ENCODE measurements around the gene NUP210. TPM values are rescaled to one million over a fixed set of nuclear protein-coding genes. Genes with fewer than 3 reads are reported as not detected.

NUP210 gene
- total RNA-seq, 1 experiment from 2014 or later = 64.0 TPM

DNA sequence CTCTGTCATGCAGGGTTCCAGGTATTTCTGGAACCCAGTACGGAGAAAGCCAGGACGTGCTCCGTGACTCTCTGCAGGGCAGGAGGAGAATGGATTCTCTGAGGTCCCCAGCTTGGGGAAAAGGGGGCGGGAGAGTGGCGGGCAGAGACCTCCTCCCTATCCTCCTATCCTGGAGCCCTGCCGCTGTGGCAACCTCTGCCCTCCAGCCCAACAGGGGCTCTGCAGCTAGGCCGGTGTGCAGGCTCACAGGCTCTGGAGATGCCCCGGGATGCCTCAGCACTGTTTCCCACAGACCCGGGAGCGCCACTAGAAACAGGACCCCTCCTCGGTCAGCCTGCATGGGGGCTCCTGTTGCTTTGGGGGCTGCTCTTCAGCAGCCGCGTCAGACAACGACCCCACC is 43.1 kb downstream of the NUP210 start:
- DNase-seq (no peak), ATAC-seq (no peak)
- CTCF ChIA-PET = no interaction called here
- H3K4me1 ChIP-seq (ENCODE audit: insufficient read depth, low read length) = 0 out of 2 replicates have a peak, but pooled peaks cover 3% of the 10 kb centered on the region
- no peaks in the 10 kb centered on the region for H3F3A ChIP-seq (ENCODE audit: low read length, unreplicated experiment)
- no peak overlapping the region for H3K27ac ChIP-seq (ENCODE audit: low read length)
- no peaks in the 10 kb centered on the region for H3K9me3 ChIP-seq (ENCODE audit: low read length)
- peaks cover 15% of the 10 kb centered on the region; the same call in 1 of the 2 replicates for H3K36me3 ChIP-seq (ENCODE audit: low read depth, low read length)
- no peak overlapping the region for H2AFZ ChIP-seq (ENCODE audit: low read length)
- H3K4me3 ChIP-seq (ENCODE audit: low read length) = no peak overlapping the region
- no peaks in the 10 kb centered on the region for H4K20me1 ChIP-seq (ENCODE audit: low read length)
- no TSS peak for BruUV-seq (replicated peaks)
- H3K27me3 ChIP-seq (ENCODE audit: low read length) = no peaks in the 10 kb centered on the region
- POLR2A ChIA-PET (ENCODE audit: unreplicated experiment) = no interaction called here
- no peaks in the 10 kb centered on the region for H3K79me2 ChIP-seq (ENCODE audit: low read length)
- no peak overlapping the region for H3K4me2 ChIP-seq (ENCODE audit: low read length)
- intact Hi-C loops (cut with micrococcal nuclease) = loop anchor here (5.0 kb wide), 1 partner anchor 75 kb away; no protein-coding TSS in a partner anchor
- no peaks in the 10 kb centered on the region for H3K9me2 ChIP-seq (replicated peaks; ENCODE audit: low read length)
- no peak overlapping the region for H3K9ac ChIP-seq (ENCODE audit: low read length)
- TF ChIP-seq, protein P1, sequence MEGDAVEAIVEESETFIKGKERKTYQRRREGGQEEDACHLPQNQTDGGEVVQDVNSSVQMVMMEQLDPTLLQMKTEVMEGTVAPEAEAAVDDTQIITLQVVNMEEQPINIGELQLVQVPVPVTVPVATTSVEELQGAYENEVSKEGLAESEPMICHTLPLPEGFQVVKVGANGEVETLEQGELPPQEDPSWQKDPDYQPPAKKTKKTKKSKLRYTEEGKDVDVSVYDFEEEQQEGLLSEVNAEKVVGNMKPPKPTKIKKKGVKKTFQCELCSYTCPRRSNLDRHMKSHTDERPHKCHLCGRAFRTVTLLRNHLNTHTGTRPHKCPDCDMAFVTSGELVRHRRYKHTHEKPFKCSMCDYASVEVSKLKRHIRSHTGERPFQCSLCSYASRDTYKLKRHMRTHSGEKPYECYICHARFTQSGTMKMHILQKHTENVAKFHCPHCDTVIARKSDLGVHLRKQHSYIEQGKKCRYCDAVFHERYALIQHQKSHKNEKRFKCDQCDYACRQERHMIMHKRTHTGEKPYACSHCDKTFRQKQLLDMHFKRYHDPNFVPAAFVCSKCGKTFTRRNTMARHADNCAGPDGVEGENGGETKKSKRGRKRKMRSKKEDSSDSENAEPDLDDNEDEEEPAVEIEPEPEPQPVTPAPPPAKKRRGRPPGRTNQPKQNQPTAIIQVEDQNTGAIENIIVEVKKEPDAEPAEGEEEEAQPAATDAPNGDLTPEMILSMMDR (conservative IDR thresholded peaks at IDR 0.05; ENCODE audit: low read depth, low read length) = no peak
- TF ChIP-seq EZH2 (IDR thresholded peaks at IDR 0.05; ENCODE audit: low read length, unreplicated experiment) (no peak), EZH2phosphoT487 (IDR thresholded peaks at IDR 0.05; ENCODE audit: borderline replicate concordance, low read length) (no peak)

DNA sequence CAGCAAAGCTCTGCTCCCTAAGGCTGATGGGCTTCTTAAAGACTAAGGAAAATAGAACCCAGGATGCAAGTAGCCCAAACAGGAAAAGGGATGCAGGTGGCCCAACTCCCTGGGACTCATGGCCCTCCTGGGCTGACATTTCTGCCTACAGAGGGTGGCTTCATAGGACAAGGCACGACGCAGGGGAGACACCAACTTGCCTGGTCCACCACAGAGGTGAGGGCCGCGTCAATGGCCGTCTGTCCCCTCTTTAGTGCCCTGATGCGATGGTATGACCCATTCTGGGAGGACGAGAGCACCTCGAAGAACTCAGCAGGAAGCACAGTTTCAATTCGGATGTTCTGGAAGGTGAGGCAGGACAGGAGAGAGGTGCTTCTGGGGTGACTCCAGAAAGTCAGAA is 44.0 kb downstream of the NUP210 start:
- Histone ChIP-seq H2AFZ (ENCODE audit: low read length) (no peak overlapping the region), H3K4me2 (ENCODE audit: low read length) (no peak overlapping the region), H3F3A (ENCODE audit: low read length, unreplicated experiment) (no peaks in the 10 kb centered on the region), H4K20me1 (ENCODE audit: low read length) (no peaks in the 10 kb centered on the region), H3K9me3 (ENCODE audit: low read length) (no peaks in the 10 kb centered on the region), H3K9me2 (replicated peaks; ENCODE audit: low read length) (no peaks in the 10 kb centered on the region), H3K9ac (ENCODE audit: low read length) (no peak overlapping the region), H3K4me3 (ENCODE audit: low read length) (no peak overlapping the region), H3K79me2 (ENCODE audit: low read length) (no peaks in the 10 kb centered on the region), H3K27me3 (ENCODE audit: low read length) (no peaks in the 10 kb centered on the region), H3K4me1 (ENCODE audit: insufficient read depth, low read length) (0 out of 2 replicates have a peak, but pooled peaks cover 3% of the 10 kb centered on the region), H3K36me3 (ENCODE audit: low read depth, low read length) (peaks cover 15% of the 10 kb centered on the region; the same call in 1 of the 2 replicates), H3K27ac (ENCODE audit: low read length) (no peak overlapping the region)
- ATAC-seq (no peak), DNase-seq (no peak)
- CTCF ChIA-PET = no interaction called here
- no TSS peak for BruUV-seq (replicated peaks)
- intact Hi-C loops (cut with micrococcal nuclease) = loop anchor here (5.0 kb wide), 1 partner anchor 76 kb away; no protein-coding TSS in a partner anchor
- POLR2A ChIA-PET (ENCODE audit: unreplicated experiment) = no interaction called here
- TF ChIP-seq, protein P1 (conservative IDR thresholded peaks at IDR 0.05; ENCODE audit: low read depth, low read length) = no peak
- no peak for TF ChIP-seq EZH2 (IDR thresholded peaks at IDR 0.05; ENCODE audit: low read length, unreplicated experiment)

DNA sequence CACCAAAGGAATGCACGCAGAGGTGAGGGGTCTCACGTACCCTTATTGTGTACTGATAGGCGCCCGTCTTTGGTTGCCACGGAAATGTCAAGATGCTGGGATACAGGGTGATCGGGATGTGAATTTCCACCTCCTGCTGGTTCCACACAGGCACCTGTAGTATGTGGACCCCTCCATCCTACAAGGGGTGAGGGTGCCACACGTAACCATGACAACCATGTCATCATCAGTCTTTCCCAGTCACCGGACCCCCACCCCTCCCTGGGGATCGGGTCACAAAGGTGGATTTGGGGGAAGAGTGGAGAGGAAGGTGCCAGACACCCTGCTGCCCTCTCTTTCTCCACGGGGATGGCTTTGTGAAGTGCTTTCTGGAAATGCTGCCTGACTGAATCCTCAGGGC is 44.7 kb downstream of the NUP210 start:
- H2AFZ ChIP-seq (ENCODE audit: low read length) = no peak overlapping the region

More for the DNA sequence above, 44.7 kb downstream of the NUP210 start:
- no peaks in the 10 kb centered on the region for H4K20me1 ChIP-seq (ENCODE audit: low read length)
- intact Hi-C loops (cut with micrococcal nuclease) = loop anchor here (5.0 kb wide), 1 partner anchor 77 kb away; no protein-coding TSS in a partner anchor
- H3K4me3 ChIP-seq (ENCODE audit: low read length) = no peak overlapping the region
- H3K9ac ChIP-seq (ENCODE audit: low read length) = no peak overlapping the region
- H3K27ac ChIP-seq (ENCODE audit: low read length) = no peak overlapping the region
- ATAC-seq = no peak
- no peak for TF ChIP-seq EZH2 (IDR thresholded peaks at IDR 0.05; ENCODE audit: low read length, unreplicated experiment)
- TF ChIP-seq EZH2phosphoT487 (IDR thresholded peaks at IDR 0.05; ENCODE audit: borderline replicate concordance, low read length) = no peak
- TF ChIP-seq, protein P1 (conservative IDR thresholded peaks at IDR 0.05; ENCODE audit: low read depth, low read length) = no peak
- H3K27me3 ChIP-seq (ENCODE audit: low read length) = no peaks in the 10 kb centered on the region
- no TSS peak for BruUV-seq (replicated peaks)
- 0 out of 2 replicates have a peak, but pooled peaks cover 3% of the 10 kb centered on the region for H3K4me1 ChIP-seq (ENCODE audit: insufficient read depth, low read length)
- no peak overlapping the region for H3K4me2 ChIP-seq (ENCODE audit: low read length)
- no peaks in the 10 kb centered on the region for H3K9me3 ChIP-seq (ENCODE audit: low read length)
- H3K9me2 ChIP-seq (replicated peaks; ENCODE audit: low read length) = no peaks in the 10 kb centered on the region
- no peak for DNase-seq
- no peaks in the 10 kb centered on the region for H3K79me2 ChIP-seq (ENCODE audit: low read length)
- no peaks in the 10 kb centered on the region for H3F3A ChIP-seq (ENCODE audit: low read length, unreplicated experiment)
- CTCF ChIA-PET = no interaction called here
- peaks cover 15% of the 10 kb centered on the region; the same call in 1 of the 2 replicates for H3K36me3 ChIP-seq (ENCODE audit: low read depth, low read length)
- POLR2A ChIA-PET (ENCODE audit: unreplicated experiment) = no interaction called here
